HG02642 (cell line): ENCODE results near the gene FABP2.

Experiments used
- ATAC-seq: cut with Tn5 transposase; IDR thresholded peaks from one replicate; pipeline ENCODE4 v1.9.1; 2021; ENCODE audit warnings: mild to moderate bottlenecking; ENCODE audit not compliant: unreplicated experiment, poor library complexity

Gene FABP2

GRCh38 chr4:119271361-119272085 is 50.4 kb downstream of the FABP2 start:
- ATAC-seq, result no peak

GRCh38 chr4:119268466-119268865 is 53.5 kb downstream of the FABP2 start:
- ATAC-seq, result no peak
